DMS153 treated with DMSO at 0.1 percent for 48 hours (cell line): ENCODE measurements around the gene PDCD11.
"Not testable (repeated sequence)": the region's sequence is repeated elsewhere in the genome, so short reads cannot be mapped to it uniquely, and the experiment has no call there.

Experiments
- DNase-seq: peaks from one replicate; lab custom pipeline; 2025; ENCODE audit not compliant: unreplicated experiment; lab: John Stamatoyannopoulos, UW

Gene PDCD11, protein sequence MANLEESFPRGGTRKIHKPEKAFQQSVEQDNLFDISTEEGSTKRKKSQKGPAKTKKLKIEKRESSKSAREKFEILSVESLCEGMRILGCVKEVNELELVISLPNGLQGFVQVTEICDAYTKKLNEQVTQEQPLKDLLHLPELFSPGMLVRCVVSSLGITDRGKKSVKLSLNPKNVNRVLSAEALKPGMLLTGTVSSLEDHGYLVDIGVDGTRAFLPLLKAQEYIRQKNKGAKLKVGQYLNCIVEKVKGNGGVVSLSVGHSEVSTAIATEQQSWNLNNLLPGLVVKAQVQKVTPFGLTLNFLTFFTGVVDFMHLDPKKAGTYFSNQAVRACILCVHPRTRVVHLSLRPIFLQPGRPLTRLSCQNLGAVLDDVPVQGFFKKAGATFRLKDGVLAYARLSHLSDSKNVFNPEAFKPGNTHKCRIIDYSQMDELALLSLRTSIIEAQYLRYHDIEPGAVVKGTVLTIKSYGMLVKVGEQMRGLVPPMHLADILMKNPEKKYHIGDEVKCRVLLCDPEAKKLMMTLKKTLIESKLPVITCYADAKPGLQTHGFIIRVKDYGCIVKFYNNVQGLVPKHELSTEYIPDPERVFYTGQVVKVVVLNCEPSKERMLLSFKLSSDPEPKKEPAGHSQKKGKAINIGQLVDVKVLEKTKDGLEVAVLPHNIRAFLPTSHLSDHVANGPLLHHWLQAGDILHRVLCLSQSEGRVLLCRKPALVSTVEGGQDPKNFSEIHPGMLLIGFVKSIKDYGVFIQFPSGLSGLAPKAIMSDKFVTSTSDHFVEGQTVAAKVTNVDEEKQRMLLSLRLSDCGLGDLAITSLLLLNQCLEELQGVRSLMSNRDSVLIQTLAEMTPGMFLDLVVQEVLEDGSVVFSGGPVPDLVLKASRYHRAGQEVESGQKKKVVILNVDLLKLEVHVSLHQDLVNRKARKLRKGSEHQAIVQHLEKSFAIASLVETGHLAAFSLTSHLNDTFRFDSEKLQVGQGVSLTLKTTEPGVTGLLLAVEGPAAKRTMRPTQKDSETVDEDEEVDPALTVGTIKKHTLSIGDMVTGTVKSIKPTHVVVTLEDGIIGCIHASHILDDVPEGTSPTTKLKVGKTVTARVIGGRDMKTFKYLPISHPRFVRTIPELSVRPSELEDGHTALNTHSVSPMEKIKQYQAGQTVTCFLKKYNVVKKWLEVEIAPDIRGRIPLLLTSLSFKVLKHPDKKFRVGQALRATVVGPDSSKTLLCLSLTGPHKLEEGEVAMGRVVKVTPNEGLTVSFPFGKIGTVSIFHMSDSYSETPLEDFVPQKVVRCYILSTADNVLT (N-terminal part only)

DNA sequence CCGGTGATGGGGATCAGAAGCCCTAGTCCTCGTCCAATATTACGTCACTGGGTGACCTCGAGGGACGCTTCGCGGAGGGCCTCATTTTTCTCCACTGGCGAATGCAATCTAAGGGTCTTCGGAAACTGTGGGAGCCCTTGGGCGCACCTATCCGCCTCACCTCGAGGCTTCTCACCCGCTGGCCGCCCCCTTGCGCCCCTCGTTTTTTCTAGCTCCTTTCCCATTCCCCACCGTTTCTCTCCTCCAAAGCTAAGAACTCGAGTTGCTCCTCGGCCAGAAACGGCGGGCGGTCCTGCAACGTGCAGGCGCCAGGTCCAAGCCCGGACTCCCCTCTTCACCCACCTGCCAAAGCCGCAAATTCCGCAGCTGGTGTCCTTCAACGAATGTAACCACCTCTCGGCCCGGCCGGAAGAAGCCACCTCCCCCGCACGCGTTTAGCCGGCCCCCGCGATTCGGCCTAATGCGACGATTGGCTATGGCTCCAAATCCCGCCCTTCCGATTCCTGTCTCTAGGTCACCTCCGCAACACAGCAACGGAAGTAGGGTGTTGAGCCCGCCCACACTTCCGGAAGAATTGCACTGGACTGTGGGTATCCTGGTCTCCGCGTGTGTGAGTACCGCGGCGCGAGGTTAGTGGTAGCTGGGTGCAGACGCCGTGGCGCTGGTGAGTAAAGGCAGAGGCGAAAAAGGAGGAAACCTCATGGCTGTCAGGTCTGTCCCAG lies at the start of gene PDCD11, which contains the start of gene ATP5MK:
TSS of gene PDCD11 (plus strand) at position 560 of the 722 bp plus-strand sequence. CDS start 1,801 bp downstream, outside the sequence.
TSS of gene ATP5MK (minus strand) at position 409 of the 722 bp plus-strand sequence. CDS start 4,018 bp downstream, outside the sequence.
- peak; percentile 94 for DNase-seq

DNA sequence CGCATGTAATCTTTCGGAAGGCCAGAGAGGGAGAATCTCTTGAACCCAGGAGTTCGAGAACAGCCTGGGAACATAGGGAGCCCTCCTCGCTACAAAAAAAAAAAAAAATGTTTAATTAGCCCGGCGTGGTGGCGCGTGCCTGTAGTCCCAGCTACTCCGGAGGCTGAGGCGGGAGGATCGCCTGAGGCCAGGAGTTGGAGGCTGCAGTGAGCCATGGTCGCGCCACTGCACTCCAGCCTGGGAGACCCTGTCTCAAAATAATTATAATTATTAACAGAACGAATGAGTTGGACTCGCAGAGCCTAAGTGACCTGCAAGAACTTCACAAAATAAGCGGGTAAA lies 46.3 kb upstream of the PDCD11 start:
- DNase-seq: no peak

DNA sequence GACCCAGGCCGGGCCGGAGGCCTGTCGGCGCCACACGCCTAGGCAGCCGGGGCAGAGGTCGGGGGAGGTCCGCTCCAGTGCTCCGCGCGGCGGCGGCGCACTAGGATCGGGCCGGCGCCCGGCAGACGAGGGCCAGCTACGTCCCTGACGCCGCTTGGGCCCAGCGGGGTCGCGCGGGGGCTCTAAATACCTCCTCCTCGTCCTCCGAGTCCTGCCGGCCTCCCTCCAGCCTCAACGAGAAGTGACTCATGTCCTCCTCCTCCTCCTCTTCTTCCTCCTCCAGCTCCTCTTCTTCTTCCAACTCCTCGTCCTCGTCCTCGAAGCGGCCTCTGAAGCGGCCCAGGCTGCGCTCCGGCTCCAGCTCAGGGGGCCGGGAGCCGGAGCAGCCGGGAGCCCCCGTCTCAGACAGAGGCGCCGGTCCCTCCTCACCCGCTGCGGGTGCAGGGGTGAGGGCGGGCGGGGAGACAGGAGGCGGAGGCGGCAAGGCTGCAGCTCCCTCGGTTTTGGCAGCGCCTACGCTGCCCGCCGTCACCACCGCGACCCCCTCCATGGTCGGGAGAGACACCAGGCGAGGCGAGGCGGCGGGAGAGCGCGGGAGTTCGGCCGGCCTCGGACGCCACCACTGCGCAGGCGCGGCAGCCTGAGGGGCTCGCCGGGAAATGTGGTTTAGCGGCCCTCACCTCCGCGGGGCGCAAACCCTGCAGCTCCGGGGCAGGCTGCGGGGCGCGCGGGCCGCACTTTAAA lies 45.7 kb upstream of the PDCD11 start, which contains the start of gene PCGF6:
TSS of gene PCGF6 (minus strand) at position 624 of the 744 bp plus-strand sequence. CDS start at position 550, 74 bp downstream.
- DNase-seq: peak; percentile 68

DNA sequence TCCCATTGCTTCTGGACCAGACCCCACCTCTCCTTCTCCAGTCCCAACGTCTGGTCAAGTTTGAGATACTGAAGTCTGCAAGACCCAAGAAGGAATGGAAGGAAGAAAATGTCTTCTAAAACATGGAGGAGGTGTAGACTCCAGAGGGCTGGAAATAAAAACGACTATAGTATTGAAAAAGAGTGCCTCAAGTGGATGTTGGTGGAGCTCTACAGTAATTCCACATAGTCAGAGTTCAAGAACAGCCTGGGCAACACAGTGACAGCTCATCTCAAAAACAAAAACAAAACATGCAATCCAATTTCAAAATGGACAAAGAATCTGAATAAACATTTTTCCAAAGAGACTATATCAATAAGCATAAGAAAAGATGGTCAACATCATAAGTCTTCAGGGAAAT lies 43.1 kb upstream of the PDCD11 start:
- no peak for DNase-seq

DNA sequence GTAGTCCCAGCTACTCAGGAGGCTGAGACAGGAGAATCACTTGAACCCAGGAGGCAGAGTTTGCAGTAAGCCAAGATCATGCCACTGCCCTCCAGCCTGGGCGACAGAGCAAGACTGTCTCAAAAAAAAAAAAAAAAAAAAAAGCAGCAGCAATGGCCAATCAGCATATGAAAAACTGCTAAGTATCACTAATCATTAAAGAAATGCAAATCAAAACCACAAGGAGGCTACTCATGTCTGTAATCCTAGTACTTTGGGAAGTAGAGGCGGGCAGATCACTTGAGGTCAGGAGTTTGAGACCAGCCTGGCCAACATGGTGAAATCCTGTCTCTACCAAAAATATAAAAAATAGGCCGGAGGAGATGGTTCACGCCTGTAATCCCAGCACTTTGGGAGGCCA lies 41.9 kb upstream of the PDCD11 start:
- DNase-seq: not testable (repeated sequence)

DNA sequence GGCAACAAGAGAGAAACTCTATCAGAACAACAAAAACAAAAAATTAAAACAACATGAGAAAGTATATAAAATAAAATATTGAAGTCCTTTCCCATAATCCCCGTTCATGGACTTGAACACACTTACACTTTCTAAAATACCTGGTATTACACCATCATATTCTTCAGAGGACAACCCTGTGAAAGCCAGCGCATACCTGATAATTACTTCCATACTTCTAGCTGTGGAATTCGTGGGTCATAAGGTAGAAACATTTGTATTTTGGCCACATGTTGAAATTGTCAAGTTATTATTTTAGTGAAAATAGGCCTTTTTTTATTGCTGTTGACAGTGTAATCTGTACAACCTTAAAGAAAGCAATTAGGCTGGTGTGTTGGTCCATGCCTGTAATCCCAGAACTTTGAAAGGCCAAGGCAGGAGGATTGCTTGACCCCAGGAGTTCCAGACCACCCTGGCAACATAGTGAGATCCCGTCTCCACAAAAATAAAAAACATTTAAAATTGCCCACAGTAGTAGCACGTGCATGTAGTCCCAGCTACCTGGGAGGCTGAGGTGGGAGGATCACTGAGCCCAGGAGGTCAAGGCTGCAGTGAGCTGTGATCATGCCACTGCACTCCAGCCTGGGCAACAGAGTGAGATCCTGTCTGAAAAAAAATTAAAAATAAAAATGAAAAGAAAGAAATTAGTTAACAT lies 40.4 kb upstream of the PDCD11 start:
- DNase-seq: no peak

DNA sequence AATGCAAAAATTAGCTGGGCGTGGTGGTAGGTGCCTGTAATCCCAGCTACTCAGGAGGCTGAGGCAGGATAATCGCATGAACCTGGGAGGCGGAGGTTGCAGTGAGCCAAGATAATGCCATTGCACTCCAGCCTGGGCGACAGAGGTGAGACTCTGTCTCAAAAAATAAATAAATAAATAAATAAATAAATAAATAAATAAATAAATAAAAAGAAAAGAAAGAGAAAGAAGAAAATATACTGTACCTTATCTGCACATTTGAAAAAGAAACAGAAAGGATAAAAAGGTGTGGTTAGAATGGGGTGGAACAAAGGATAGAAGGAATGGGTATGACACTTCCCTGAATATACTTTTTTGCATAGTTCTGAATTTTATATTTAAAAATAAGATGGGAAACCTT lies 36.9 kb upstream of the PDCD11 start:
- DNase-seq: not testable (repeated sequence)

DNA sequence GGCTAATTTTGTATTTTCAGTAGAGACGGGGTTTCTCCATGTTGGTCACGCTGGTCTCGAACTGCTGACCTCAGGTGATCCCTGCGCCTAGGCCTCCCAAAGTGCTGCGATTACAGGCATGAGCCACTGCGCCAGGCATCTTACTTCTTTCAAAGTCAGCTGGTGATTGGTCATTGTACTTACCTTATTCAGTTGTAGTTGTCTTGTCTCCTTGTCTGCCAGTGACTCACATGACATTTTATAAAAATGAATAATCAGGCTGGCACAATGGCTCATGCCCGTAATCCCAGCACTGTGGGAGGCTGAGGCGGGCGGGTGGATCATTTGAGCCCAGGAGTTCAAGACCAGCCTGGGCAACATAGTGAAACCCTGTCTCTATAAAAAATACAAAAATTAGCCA lies 35.6 kb upstream of the PDCD11 start:
- DNase-seq: not testable (repeated sequence)

DNA sequence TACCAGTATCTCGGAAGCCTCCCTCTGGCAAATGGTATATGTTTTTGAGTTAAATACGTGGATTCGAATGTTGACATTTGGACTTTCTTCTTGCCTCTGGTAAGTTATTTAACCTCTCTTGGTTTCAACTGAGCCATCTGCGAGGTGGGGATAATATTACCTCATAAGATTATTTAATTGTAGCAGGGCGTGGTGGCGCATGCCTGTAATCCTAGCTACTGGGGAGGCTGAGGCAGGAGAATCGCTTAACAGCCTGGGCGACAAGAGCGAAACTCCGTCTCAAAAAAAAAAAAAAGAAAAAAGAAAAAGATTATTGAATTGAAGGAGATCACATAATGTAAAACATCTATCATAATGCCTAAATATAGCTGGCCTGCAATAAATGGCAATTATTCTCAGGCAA lies 29.0 kb upstream of the PDCD11 start:
- DNase-seq: no peak

DNA sequence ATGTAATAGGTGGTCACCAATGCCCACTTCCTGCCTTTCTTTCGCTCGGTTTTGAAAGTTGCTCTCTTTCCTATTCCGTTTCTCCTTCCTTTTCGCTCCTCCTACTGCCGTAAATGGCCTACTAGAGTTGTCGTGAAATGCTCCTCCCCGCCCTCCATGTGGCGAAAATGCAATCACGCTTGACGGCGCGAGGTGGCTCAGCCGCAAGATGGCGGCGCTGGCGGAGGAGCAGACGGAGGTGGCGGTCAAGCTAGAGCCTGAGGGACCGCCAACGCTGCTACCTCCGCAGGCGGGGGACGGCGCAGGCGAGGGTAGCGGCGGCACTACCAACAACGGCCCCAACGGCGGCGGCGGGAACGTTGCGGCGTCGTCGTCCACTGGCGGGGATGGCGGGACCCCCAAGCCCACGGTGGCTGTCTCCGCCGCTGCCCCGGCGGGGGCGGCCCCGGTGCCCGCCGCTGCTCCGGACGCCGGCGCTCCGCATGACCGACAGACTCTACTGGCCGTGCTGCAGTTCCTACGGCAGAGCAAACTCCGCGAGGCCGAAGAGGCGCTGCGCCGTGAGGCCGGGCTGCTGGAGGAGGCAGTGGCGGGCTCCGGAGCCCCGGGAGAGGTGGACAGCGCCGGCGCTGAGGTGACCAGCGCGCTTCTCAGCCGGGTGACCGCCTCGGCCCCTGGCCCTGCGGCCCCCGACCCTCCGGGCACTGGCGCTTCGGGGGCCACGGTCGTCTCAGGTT lies 28.5 kb upstream of the PDCD11 start, which contains the start of gene TAF5:
TSS of gene TAF5 (plus strand) at position 195 of the 737 bp plus-strand sequence. CDS start at position 209, 14 bp downstream.
- DNase-seq: peak; percentile 87

DNA sequence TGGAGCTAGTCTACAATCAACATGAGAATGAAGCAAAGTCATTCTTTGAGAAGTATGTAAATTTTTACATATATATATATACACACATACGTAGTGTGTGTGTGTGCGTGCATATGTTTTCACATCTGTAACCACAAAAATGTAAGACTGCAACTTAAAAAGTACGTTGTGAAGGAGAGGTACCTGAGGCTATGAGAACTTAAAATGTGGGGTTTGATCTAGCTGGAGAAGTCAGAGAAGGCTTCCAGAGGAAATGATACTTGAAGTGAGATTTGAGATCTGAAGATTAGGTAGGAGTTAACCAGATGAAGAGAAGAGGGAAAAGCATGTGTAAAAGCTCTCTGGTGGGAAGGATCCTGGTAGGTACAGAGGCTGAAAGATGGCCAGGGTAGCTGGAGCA lies 22.9 kb upstream of the PDCD11 start:
- DNase-seq: no peak

DNA sequence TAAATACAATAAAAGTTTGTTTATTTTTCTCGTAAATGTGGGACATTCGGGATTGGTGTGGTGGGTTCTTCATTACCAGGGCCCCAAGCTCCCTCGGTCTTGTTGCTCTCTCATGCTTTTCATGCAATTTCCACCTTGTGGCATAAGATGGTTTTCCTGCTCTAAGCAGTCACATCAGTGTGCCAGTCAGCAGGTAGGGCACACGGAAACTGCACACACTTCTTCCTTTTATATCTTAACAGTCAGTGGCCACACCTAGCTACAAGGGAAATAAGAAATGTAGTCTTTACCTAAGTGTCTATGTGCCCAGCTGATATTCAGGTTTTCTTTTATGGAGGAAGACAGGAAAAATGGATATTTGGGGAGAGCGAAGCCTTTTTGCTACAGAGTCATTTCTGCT lies 22.2 kb upstream of the PDCD11 start:
- no peak for DNase-seq

DNA sequence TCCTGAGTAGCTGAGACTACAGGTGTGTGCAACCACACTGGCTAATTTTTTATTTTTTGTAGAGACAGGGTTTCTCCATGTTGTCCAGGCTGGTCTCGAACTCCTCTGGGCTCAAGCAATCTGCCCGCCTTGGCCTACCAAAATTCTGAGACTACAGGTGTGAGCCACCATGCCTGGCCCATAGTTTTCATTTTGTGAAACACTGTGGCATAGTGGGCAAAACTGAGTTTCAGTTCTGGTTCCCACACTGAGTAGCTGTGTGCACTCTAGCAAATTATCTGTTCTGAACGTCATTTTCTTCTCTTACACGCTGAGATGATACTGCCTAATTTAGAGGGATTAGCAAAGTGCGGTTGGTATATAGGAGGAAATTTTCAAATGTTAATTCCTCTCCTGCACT lies 13.7 kb upstream of the PDCD11 start:
- no peak for DNase-seq

DNA sequence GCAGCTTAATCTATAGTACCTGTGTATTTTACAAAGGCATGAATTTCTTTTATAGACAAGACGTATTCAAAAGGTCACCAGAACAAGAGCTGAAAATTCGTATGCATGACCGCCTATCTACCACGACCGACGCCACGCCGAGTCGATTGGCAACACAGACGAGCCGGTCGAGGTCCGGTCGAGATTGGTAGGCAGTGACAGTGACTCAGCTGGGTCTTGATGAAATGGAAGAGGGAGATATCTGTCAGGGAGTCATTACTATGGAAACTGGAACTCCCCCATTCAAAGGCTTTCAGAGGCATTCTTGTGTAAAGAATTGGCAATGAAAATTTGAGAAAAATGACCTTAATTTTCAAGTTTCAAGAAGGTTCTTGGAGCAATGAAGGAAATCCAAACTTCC lies 2.2 kb upstream of the PDCD11 start:
- no peak for DNase-seq

DNA sequence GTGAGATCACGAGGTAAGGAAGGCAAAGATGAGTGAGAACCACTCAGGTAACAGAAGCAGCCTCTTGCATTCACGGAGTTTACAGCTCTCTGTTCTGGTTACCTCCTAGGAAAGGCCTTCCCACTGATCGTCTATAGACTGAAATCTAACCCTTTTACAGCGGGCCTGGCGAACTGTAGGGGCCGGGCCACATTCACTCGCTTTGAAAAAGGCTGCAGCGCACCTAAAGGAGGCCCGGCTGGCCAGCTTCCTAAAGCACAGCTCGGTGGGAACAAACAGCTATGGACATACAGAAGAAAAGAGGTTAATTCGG lies 716 bp upstream of the PDCD11 start:
- no peak for DNase-seq

DNA sequence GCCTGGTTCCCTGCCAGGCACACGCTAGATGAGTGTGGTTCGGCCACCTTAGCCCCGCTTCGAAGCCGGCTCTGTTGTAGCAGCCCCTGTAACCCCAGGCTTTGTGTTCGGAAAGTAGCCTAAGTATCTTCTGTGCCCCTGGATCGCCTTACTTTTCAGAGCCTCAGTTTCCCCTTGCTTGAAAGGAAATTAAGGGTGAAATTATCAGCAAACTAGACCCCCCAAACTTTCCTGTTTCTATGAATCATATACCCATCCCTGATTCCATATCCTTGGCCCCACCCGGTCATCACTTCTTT lies 312 bp downstream of the PDCD11 start:
- DNase-seq: no peak

DNA sequence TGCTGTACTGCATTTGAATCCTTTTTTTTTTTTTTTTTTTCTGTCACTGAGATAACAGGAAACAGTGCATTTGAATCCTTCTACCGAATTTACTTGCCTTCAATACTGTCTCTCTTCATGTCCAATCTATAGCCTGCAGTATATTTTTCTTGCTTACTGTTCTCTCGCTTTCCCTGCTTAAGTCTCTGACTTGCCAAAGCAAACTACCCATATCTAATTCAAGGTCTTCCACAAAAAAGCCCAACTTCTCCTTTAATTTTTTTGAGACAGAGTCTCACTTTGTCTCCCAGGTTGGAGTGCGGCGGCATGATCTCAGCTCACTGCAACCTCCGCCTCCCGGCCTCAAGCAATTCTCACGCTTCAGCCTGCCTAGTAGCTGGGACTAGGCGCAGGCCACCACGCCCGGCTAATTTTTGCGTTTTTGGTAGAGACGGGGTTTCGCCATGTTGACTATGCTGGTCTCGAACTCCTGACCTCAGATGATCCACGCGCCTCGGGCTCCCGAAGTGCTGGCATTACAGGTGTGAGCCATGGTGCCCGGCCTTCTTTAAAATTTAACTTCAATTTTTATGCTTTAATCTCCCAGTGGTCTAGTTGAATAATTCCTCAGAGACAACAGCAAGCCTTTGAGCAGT lies 882 bp downstream of the PDCD11 start:
- no peak for DNase-seq

DNA sequence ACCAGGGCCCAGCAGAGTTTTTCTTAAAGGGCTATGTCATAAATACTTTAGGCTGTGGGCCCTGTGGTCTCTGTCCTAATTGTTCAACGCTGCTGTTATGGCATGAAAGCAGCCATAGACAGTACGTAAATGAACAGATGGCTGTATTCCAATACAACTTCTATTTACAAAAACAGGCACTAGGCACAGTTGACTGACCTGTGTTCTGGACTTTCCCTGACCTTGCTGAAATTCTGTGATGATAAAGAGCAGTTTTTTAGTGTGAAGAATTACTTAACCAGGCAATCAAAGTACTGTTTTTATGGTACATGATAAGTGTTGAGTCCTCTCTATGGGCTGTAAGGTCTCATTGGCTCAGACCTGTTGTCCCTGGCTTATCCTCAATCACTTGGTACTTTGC lies 17.1 kb downstream of the PDCD11 start:
- DNase-seq: no peak
